Fibroblast of peridontal ligament (primary cell): ENCODE results near the gene RNF224.

Experiments
- DNase-seq: peaks from one replicate; pipeline ENCODE4 v3.0.0-alpha.2; 2010; ENCODE audit errors: extremely low read depth

The RNF224 gene

GRCh38 chr9:137215196-137215986 is 11.9 kb upstream of the RNF224 start:
- no peak for DNase-seq

GRCh38 chr9:137216188-137216965 is 10.9 kb upstream of the RNF224 start:
- no peak for DNase-seq

- no peak for DNase-seq
These were observed 9.8 kb upstream of the RNF224 start for GRCh38 chr9:137217276-137218211.

GRCh38 chr9:137218212-137218753 is 9.0 kb upstream of the RNF224 start:
- no peak for DNase-seq

- no peak for DNase-seq
These were observed 8.5 kb upstream of the RNF224 start for GRCh38 chr9:137218754-137219271.

- DNase-seq = no peak
These were observed 7.5 kb upstream of the RNF224 start for GRCh38 chr9:137219757-137220316.

GRCh38 chr9:137220317-137221094 is 6.8 kb upstream of the RNF224 start:
- no peak for DNase-seq

- DNase-seq = no peak
These were observed 6.2 kb upstream of the RNF224 start for GRCh38 chr9:137221095-137221505.

GRCh38 chr9:137221506-137222111 is 5.7 kb upstream of the RNF224 start:
- no peak for DNase-seq

GRCh38 chr9:137222190-137223077 is 4.9 kb upstream of the RNF224 start, which contains the start of gene RNF208:
Gene RNF208, minus strand, starts transcription at chr9:137222240. Its CDS starts 1,028 bp downstream, at chr9:137221212.
- no peak for DNase-seq

- peak; percentile 99 for DNase-seq
These were observed 4.0 kb upstream of the RNF224 start for GRCh38 chr9:137223078-137223970.

- DNase-seq = no peak
These were observed 2.2 kb upstream of the RNF224 start, which contains the start of gene CYSRT1 for GRCh38 chr9:137224830-137225694. Gene CYSRT1, plus strand, starts transcription at chr9:137225174. Its CDS starts 448 bp downstream, at chr9:137225622.

- no peak for DNase-seq
These were observed 1.5 kb upstream of the RNF224 start for GRCh38 chr9:137225699-137226331.

GRCh38 chr9:137226338-137227053 is 806 bp upstream of the RNF224 start:
- DNase-seq = no peak

- no peak for DNase-seq
These were observed 677 bp downstream of the RNF224 start for GRCh38 chr9:137227853-137228505.
